H4 (cell line): ENCODE data around the gene MAD1L1. TPM values are rescaled to one million over a fixed set of nuclear protein-coding genes. Genes with fewer than 3 reads are reported as not detected.

Experiments
- DNase-seq: peaks from one replicate; pipeline ENCODE4 v3.0.0-alpha.2; 2015; ENCODE audit warnings: low spot score
- total RNA-seq: library from RNA; depleted of rRNA; stranded (reverse); fragments of >200 nt; shearing (Covaris generic); gene quantifications from 2 replicates; pipeline ENCODE4 v1.2.3, GENCODE V29; 2014; rRNA removed

MAD1L1 gene
- total RNA-seq, 1 experiment from 2014 or later, result 121 TPM

DNA sequence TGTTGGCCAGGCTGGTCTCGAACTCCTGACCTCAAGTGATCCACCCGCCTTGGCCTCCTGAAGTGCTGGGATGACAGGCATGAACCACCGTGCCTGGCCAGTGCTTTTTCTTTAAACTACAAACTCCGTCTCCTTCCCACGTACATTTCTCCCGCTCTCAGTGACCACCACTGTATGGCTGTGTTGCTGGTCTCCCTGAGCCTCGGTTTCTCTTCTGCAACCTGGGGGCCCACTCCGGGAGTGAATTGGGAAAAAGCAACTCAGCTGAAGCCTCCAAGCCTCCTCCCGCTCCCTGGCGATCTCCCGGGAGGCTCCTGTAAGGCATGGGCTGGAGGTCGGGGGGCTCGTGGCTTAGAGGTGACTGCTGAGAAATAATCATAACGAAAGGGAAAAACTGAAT lies 426.4 kb downstream of the MAD1L1 start:
- DNase-seq, result no peak

DNA sequence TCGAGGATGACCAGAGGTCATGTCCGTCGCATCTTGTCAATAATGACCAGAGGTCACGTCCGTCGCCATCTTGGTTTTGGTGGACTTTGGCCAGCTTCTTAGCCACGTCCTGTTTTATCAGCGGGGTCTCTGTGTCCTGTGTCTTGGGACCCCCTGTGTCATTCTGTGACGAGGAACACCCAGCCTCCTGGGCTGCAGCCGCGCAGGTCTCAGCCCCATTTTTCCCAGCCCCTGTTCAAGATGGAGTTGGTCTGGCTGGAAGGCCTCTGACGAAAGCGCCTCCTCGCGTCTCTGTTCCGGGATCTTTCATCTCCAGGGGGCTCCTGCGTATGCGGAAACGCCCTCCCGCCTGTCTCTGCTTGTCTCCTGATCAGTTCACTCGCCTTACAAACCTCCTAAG lies 428.4 kb downstream of the MAD1L1 start:
- no peak for DNase-seq

DNA sequence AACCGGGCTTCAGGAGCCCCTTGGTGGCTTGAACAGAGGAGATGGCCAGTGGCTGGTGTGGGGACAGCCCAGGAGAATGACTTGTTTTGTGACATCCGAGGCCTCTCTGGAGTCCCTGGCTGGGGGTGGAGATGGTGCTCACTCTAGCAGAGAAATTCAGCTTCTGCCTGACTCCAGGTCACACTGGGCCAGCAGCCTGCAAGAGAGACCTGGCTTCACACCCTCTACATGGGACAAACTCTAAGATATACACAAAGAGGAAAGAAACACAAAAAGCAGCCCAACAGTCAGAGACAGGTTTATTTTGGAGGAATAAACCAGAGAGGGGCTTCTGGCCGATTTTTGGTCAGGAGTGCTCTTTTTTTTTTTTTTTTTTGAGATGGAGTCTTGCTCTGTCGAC lies 429.8 kb downstream of the MAD1L1 start:
- no peak for DNase-seq

DNA sequence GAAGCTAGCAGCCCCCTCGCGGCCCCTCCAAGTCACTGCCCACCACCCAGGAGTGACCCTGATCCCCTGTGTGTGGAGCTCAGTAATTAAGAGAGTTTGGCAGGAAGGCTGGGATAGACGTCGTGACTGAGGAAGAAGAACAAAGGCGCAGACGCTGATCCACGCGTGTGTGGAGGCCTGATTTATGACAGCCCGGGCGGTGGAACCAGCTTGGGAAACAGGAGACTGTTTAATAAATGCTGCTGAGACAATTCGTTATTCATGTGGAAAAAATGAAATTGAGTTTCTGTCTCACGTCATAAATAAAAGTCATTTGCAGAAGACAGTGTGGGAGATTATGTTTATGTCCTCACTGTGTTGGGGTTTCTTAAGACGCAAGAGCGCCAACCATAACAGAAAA lies 431.8 kb downstream of the MAD1L1 start:
- DNase-seq, result no peak

DNA sequence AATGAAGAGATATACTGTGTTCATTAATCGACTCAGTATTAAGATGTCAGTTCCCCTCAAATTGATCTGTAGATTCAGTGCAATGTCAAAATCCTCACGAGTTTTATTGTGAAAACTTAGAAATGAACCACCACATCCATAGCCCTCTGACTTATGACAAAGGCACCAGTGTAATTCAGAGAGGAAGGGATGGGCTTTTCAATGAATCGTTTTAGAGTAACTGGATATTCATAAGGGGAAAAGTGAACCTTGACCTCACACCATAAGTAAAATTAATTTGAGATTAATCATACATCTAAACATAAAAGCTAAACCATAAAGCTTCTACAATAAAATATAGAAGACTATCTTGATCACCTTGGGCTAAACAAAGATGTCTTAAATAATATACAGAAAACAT lies 434.6 kb downstream of the MAD1L1 start:
- no peak for DNase-seq

DNA sequence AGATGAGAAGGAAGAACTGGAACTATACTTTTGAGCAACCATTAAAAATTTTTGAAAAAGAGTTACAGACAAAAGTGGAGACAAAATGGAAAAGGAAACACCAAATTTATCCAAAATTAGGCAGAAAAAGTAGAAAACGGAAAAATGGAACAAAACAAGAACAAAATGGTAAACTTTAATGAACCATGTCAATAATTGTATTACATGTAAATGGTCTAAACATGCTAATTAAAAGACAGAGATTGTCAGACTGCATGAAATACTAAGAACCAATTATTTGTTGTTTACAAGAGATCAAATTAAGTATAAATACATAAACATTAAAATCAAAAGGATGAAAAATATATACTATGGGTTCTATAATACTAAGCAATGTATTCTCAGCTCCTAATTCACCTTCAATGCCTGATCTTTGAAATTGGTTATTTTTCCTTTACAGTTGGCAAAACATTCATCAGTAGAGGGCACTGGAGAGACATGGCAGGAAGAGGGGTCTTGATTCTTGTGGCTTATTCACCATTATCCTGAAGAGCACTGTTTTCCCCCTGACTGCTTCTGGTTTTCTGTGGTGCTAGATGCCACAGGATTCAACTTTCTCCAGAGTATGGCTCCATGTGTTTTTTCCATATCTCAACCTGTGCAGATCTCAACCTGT lies 437.7 kb downstream of the MAD1L1 start:
- DNase-seq, result no peak

DNA sequence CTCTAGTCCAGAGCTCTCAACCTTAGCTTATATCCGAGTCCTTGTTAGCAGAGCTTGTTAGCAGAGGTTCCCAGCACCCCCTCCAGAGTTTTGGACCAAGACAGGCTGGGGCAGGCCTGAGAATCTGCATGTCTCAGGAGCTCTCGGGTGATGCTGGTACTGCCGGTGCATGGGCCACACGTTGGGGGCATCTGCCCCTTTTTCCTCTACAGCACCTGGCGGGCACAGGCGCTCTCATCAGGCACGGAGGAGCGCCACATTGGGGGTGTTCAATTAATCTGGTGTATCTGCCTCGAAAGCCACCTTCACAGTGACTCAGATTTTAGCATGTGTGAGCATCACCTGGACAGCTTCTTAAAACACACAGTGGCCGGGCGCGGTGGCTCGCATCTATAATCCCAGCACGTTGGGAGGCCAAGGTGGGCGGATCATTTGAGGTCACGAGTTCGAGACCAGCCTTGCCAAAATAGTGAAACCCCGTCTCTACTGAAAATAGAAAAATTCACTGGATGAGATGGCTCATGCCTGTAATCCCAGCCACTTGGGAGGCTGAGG lies 445.0 kb downstream of the MAD1L1 start:
- no peak for DNase-seq

DNA sequence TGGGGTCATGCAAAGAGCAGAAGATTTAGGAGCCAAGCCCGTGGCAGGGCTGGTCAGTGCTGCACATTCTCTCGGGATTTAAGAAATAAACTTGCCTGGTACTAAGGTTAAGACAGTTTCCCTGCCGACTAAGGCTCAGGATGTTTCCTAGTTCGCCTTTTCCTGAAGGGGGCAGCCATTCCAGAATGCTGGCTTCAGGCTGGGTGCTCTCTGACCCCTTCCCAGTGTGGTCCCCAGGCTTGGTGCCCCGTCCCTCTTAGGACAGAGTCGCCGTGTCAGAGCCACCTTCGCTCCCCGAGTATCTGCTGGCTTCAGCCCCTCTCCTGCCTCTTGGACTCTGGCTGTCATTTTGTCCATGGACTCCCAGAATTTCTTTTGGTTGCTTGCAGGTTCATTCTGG lies 445.5 kb downstream of the MAD1L1 start:
- no peak for DNase-seq

DNA sequence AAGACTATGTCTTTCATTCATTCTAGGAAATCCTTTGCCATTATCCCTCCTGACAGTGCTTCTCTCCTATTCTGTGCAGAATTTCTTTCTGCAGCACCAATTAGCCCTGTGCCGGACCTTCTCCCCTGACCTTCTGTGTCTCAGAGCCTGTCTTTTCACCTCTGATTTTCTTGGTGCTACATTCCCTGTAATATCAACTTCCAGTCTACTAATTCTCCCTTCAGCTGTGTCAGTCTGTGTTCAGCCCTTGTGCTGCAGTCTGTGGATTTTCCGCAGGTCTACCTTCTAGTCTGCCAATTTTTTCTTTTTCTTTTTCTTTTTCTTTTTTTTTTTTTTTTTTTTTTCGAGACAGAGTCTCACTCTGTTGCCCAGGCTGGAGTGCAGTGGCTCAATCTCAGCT lies 446.9 kb downstream of the MAD1L1 start:
- DNase-seq, result no peak

DNA sequence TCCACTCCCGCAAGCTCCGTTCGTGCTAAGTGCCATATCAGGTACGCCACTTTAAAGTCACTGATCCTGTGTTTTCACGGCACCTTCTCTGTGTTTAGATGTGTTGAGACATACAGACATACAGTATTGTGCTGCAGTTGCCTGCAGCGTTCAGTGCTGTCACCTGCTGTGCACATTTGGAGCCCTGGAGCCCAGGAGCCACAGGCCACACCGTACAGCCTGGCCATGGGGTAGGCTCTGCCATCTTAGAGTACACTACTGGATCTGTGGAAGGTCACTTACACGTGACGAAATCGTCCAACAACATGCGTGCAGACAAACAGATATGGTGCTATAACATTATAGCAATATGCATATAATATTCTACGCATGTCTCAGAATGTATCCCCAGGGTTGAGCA lies 451.4 kb downstream of the MAD1L1 start:
- DNase-seq, result no peak

DNA sequence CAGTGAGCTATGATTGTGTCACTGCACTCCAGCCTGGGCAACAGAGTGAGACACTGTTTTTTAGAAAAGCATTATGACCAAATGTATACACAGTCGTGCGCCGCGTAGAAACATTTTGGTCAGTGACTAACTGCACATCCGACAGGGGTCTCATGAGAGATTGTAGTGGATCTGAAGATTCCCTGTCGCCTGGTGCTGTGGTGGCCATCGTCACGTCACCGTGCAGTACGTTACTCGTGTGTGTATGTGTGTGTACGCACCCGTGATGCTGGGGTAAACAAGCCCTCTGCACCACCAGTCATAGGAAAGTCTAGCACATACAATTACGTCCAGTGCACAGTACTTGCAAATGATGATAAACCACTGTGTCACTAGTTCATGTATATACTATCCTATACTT lies 453.3 kb downstream of the MAD1L1 start:
- no peak for DNase-seq

DNA sequence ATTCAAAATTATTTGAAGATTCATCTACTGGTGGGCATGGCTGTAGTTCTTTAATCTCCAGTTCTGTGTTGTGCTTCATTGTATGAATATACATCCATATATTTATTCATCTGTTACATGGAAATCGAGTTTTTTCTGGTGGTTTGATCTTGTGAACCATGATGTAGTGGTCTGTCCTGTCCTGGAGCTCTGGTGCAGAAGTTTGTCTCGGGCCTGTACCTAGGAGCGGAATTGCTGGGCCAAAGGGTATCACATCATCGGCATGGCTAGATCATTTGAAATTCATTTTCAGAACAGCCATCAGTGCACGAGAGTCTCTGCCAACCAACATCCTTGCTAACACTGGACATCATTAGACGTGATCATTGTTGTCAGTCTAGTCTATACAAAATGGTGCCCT lies 455.6 kb downstream of the MAD1L1 start:
- no peak for DNase-seq

DNA sequence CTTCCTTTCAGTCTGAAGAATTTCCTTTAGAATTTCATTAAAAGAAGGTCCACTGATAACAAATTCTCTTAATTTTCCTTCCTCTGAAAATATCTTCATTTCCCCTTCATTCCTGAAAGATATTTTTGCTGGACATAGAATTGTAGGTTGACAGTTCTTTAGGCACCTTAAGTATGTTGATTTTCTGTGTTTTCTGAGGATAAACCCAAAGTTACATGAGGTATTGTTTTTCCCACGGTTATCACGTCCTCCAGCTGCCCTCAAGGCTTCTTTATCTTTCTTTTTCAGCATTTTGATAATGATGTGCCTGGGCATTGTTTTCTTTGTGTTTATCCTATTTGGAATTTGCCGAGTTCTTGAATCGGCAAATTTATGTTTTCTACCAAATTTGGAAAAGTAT lies 457.4 kb downstream of the MAD1L1 start:
- no peak for DNase-seq

DNA sequence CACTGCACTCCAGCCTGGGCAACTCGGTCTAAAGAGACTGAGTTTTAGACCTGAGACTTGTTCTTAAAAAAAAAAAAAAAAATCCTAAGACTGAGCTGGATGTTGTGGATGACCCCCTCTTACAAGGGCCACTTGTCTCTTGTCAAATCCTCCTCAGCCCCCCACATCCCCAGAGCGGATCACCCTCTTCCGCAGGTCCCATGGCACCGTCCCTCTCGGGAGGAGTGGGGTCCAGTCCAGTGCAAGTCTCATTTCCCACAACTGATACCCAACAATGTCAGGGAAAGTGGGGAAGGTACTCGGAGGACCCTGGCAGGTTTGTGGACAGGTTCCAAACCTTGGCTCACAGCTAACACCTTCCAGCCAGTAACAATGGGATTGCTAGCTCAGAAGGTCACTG lies 462.4 kb downstream of the MAD1L1 start:
- no peak for DNase-seq

DNA sequence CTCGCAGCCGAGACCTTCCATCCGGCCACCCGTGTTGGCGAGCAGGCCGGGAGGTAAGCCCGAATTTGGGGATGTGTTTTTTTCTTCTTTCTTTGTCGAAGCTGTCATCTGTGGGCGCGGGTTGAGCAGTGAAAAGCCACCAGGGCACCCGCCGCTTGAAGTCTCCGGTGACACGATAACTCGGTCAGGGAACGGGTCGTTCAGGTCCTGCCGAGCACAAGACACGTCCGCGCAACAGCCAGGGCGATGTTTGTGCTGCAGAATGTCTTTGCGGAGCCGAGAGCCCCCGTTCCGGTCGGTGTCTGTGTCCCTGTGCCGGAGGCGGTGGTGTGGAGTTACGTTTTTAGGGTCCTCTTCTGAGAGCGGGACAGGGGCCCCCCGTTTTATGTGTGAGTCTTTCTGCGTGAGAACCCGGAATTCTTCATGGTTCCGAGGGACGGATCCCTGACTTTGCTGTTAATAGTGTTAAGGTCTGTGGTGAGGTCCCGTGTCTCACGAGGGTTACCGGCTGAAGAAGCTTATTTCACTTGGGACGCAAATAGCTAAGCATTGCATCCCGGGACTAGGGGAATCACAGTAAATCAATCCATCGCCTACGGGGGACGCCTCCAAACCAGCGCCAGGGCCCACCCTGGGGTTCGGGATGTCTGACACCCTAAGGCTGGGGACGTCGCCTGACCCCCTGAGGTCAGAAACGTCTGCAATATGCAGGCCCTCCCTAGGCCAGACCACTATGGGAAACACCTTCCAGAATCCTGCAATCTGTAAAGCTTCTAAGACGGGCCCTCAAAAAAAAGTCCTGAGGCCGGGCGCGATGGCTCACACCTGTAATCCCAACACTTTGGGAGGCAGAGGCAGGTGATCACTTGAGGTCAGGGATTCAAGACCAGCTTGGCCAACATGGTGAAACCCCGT lies 463.2 kb downstream of the MAD1L1 start:
- DNase-seq, result no peak

DNA sequence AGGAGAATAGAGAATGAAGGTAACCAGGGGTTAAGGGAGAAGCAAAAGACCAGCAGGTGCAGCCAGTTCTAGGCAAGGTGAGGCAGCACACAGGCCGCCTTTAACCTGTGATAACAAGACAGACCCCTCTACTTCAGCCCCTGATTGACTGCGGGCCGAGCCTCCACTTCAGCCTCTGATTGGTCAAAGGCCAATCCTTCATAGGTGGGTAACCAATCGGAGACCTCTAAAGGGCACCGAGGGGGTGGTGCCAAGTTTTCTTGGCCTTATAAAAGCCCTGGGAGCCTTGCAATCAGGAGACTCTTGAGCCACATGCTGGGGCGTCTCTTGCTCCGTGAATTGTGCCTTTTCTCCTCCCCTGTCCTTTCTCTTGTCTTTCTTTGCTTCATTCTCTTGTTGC lies 463.9 kb downstream of the MAD1L1 start:
- DNase-seq, result peak; percentile 31

DNA sequence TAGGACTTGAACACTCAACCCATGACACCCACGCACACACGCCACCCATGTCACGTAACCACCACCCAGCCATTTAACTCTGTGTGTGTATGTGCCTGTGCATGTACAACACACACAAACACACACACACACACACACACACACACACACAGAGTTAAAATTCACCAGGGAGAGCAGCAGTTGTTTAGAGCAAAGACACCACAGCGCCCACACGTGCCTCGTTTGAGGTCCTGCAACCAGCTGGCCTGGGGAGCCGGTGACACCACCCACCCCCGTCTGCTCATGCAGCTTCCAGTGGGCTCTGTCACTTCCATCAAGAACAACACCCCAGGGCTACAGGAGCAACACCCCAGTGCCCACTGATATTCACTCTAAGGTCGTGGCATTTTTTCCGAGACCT lies 465.2 kb downstream of the MAD1L1 start:
- DNase-seq, result peak; percentile 70

Other genes with a start within 250 kb of the MAD1L1 start
- gene MRM2, start 9.3 kb upstream of the MAD1L1 start, total RNA-seq, result 66.9 and 93.0 TPM in 2 replicates
- 162 and 206 TPM in 2 replicates for gene NUDT1, start 9.3 kb upstream of the MAD1L1 start, total RNA-seq
- 27.7 and 40.2 TPM in 2 replicates for gene SNX8, start 81.5 kb upstream of the MAD1L1 start, total RNA-seq
- 361 and 382 TPM in 2 replicates for gene EIF3B, start 121.9 kb upstream of the MAD1L1 start, total RNA-seq
- gene CHST12, start 170.7 kb upstream of the MAD1L1 start, total RNA-seq, result 18.8 and 20.6 TPM in 2 replicates
- not detected in 2 replicates for gene GRIFIN, start 243.5 kb upstream of the MAD1L1 start, total RNA-seq